NCI-H2107 treated with DMSO at 0.1 percent for 48 hours (cell line): Measurements from ENCODE around the gene SERPINA10.

Source experiments
- DNase-seq: peaks from one replicate; lab custom pipeline; 2025; ENCODE audit not compliant: unreplicated experiment; lab: John Stamatoyannopoulos, UW

The SERPINA10 gene, protein sequence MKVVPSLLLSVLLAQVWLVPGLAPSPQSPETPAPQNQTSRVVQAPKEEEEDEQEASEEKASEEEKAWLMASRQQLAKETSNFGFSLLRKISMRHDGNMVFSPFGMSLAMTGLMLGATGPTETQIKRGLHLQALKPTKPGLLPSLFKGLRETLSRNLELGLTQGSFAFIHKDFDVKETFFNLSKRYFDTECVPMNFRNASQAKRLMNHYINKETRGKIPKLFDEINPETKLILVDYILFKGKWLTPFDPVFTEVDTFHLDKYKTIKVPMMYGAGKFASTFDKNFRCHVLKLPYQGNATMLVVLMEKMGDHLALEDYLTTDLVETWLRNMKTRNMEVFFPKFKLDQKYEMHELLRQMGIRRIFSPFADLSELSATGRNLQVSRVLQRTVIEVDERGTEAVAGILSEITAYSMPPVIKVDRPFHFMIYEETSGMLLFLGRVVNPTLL

DNA sequence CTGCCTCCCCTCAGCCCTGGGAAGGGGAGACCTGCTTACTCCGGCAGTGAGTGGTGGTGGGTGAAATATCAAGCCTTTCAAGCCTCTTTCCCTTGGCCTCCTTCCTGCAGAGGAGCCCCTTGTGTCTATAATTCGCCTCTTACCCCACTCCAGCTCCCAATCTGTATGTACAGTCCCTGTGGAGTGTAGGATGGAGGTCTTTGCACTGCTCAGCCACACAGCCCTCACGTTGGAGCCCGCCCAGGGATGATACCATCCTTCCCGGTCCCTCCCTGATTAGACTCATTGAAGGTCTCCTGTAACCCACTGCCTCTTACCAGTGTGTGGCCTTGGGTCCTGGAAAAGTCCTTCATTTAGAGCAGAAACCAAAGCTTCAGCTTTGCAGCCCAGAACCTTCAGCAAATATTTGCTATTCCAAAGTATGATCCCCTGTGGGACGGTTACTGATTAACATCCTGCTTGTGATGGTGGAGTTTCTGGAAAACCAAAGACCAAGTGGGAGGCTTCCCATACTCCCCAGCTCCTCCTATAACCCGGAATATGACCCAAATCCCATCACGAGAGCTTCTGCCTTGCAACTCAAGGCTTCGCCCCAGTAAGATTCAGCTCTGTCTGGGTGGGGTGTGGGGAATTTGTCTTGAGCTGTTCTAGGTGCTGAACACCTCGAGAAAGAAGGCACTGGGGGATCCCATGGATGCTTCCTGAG is at the start of gene SERPINA10:
Gene SERPINA10 (minus strand): TSS at position 397 of the 706 bp plus-strand sequence. CDS start 2,675 bp downstream, outside the sequence.
- no peak for DNase-seq

DNA sequence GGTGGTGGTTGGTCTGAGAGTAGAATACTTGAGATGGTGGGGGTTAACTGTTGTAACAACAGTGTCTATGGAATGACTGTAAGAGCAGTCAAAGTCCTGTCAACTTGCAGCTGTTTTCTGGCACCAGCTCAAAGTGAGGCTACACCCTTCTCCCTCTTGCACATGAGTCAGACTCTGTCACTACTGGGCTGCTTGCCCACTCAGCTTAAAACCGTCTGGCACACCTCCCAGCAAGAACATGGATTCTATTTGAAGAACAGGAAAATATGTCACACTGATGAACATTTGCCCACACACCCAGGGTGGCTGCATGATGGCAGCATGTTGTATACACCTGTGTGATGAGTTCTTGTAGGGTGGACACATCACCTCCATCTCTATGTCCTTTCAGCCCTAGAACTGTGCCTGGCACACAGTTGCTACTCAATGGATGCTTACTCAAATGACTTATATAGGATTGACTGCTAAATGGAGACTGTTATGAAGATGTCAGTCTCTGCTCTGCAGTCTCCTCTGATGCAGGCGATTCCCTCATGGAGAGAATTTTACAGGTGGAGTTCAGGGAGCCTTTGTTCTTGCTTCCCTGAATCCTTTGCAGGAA is 49.4 kb upstream of the SERPINA10 start:
- DNase-seq: no peak

DNA sequence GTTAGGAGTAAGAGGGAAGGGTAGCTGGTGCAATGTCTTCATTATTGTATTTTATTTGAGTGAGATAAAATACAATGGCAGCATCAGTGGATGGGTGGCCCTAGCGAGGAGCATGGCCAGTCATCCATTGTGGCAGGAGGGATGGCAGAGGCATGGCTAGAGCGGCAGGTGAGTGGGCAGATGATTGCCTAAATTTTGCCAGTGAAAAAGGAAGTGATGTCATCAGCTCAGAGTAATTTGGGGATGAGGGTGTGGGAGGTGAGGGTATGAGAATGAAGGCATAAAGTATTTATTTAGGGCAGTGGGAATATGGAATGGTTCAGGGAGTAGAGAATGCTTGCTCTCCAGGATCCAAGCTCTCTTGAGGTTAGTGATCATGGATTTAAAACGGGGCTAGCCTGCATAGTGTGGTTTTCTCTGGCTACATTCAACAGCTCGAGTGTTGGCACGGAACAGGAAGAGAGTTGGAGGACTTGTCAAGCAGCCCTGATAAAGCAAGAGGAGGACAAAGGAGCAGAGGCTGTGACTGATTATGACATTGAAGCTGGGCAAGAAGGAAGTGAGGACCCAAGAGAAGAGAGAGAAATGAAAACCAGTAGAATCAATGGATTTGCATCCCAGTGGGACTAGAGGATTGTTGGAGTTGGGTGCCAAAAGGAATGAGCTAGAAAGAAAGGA is 48.7 kb upstream of the SERPINA10 start:
- DNase-seq: no peak

DNA sequence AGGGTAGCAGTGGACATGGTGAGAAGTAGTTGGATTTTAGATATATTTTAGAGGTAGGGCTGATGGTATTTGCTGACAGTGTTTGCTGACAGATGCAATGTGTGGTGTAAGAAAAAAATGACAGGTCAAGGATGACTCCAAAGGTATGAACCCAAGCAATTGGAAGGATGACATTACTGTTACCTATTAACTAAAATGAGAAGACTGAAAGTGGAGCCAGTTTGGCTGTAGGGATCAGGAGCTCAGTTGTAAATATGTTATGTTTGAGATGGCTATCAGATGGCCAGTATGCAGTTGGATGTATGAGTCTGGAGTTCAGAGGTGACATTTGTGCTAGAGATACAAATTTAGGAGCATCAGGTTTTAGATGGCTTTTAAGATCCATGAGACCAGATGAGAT is 47.5 kb upstream of the SERPINA10 start:
- no peak for DNase-seq

DNA sequence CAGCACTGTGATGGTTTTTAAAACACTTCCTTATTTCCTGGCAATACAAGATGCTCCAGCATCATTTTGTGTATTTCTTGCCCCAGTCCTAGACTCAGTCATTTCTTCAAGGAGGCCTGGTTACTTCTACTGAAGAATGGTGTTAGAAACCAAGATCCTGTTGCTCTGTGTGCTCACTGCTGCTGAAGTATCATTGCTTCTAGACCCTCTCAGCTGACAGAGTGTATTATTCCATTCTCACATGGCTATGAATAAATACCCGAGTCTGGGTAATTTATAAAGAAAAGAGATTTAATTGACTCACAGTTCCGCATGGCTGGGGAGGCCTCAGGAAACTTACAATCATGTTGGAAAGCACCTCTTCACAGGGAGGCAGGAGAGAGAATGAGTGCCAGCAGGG is 45.0 kb upstream of the SERPINA10 start:
- DNase-seq: no peak

DNA sequence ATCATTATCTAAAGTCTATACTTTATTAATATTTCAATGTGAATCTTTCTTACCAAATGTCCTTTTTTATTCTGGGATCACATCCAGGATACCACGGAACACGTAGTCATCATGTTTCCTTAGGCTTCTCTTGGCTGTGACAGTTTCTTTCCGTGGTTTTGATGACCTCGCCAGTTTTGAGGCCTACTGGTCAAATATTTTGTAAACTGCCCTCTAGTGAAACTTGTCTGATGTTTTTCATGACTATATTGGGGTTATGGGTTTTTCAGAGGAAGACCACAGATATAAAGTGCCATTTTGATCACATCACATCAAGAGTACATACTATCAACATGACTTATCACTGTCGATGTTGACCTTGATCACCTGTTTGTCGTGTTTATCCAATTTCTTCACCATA is 44.2 kb upstream of the SERPINA10 start:
- no peak for DNase-seq

DNA sequence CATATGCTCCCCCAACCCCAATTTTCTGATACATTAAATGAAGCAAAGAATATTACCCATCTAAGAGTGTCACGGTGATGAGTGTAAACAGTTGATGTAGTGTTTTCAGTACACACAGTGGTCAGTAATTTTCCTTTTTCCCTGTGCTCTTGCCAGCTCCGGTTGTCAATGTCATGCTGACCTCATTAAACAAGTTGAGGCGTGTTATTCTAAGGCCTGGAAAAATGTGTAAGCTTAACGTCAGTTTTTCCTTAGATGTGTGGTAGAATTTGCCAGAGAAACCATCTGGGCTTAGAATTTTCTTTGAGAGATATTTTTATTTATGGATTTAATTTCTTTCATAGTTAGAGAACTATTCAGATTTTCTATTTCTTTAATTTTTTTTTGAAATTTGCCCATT is 41.8 kb upstream of the SERPINA10 start:
- no peak for DNase-seq

DNA sequence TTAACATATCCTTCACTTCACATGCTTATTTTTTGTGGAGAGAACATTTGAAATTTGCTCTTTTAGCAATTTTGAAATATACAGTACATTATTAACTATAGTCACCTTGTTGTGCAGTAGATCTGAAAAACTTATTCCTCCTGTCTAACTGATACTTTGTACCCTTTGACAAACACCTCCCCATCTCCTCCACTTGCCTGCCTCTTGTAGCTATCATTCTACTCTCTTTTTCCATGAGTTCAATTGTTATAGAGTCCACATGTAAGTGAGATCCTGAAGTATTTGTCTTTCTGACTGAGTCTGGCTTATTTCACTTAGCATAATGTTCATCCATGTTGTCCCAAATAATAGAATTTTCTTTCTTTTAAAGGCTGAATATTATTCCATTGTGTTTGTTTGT is 39.5 kb upstream of the SERPINA10 start:
- no peak for DNase-seq

DNA sequence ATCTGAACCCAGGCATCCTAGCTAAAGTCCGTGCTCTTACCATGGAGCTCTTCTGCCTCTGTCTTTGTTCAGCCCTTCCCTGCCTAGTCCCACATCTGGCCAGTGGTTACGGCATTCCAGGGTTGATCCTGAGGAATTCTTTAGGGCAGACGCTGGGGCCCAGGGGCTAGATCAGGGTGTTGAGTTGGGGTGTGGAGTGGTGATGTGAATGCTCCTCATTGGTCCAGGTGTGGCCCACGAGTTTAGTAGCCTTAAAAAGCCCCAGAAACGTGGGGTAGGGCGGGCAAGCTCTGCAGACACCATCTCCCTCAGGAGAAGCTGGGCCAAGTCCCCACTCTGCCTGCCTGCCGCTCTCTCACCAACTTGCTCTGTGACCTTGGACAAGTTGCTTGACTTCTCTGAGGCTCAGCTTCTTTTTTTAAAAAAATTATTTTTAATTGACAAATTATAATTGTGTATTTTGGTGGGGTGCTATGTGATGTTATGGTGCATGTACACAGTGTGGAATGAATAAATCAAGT is 39.1 kb upstream of the SERPINA10 start:
- no peak for DNase-seq

DNA sequence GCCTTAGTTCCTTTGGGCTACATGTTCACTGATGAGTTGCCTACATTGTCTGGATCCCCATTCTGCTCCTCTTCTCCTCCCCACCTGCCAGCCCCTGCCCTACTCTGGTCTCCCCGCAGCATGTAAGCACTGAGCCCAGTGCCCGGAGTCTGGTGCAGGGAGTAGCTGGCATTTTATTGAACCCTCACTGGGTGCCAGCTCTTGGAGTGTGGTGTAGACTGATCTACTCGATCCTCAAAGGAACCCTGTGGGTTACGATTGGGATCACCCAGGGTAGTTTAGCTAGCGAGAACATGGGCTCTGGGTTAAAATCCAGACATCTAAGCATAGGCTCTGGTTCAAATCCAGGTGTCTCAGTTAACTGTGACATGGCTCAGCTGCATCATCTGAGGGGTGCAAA is 38.4 kb upstream of the SERPINA10 start:
- DNase-seq: no peak

DNA sequence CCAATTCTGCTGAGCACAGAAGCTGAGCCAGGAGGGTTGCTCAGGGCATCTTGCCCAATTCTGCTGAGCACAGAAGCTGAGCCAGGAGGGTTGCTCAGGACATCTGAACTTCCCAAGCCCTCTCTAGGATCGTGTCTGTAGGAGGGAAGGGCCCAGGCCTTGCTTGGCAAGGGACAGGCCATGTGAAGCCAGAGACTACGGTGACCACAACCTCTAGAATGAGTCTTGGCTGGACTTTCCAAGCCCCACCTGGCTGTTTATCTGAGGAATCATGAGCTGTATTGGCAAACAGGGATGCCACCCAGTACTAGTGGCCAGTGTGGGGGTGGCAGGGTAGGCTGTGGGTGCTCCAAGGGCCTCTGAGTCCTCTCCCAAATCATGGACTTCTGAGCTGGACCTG is 37.8 kb upstream of the SERPINA10 start:
- no peak for DNase-seq

DNA sequence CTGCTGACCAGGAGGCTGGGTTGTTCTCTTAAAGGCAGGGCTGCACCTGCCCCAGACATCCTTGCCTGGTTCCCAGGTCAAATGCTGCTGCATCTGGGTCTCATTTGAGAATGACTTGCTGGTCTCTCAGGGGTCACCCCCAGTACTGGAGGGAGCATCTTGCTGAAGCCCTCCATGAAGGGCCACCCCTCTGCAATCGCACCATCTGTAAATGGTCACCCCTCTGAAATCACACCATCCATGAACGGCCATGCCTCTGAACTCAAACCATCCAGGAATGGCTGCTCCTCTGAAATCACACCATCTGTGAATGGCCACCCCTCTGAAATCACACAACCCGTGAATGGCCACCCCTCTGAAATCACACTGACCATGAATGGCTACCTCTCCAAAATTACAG is 37.4 kb upstream of the SERPINA10 start:
- DNase-seq: no peak

DNA sequence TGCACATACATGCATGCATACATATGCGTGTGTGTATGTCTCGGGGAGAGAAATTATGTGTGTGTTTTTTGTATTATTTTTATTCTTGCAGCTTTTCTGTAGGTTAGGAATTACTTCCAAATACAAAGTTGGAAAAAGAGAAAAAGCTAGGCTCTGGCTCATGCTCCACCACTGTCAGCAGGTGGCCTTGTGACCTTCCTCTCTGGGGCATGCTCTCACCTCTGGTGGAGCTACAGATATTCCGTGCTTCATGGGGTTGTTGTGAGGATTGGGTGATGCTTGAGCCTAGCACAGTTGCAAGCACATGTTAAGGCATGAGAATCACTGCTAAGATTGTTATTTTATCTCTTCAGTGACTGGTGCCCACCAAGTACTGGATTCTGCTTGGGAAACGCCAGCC is 36.8 kb upstream of the SERPINA10 start:
- no peak for DNase-seq

DNA sequence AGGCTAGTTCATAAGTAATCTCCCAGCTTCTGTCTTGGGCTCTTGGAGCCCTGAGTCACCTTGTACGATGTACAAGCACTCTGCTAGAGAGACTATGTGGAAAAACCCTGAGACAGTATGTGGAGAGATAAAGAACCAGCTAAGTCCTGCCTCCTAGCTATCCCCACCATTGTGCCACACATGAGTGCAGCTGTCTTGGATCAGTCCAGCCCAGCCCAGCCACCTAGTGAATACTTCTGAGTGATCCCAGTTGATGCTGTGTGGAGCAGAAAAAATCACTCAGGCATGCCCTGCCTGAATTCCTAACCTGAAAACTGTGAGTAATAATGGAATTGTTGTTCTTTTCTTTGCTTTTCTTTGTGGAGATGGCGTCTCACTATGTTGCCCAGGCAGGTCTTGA is 35.1 kb upstream of the SERPINA10 start:
- no peak for DNase-seq

DNA sequence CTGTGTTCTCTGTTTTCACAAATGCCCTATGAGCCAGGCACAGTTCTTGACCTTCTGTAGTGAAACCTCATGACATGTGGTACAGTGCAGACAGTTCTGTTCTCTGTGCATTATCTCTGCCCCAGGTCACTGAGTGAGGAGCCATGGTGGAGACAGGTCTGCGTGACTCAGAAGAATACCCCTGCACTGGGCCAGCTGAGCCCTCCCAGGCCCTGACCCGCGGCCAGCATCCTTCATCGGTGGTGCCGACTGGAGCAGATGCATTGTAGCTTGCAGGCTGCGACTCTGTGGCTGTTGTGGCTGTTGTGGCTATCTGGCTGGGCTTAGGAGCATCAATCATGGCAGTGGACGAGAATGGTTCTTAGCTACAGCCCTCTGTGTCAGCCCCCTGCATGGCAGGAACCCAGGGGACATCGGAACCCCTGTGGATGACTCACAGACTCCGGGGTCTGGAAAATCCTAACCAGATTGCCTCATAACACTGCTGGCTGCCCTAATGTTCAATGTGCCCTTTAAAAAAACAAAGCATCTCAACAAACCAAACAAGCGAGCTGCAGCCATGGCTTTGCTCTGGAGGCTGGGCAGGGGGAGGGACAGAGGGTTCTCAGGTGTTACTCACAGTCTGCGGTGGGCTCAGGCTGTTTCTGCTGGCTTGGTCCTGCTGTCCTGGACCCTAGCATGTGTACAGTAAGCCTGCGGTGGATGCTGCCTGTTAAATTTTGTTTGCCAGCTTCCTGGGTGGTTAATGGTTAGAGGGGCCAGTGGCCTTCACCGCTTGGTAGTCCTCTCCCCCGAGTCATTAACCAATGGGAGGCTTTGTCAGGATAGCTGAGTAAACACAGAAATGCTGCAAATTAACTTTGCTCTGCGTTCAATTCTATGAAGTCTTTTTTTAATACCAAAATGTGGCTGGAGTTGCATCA is 29.8 kb upstream of the SERPINA10 start, which contains the start of gene SERPINA6:
Gene SERPINA6 (minus strand): TSS at position 689 of the 923 bp plus-strand sequence. CDS start 8,688 bp downstream, outside the sequence.
- DNase-seq: no peak

DNA sequence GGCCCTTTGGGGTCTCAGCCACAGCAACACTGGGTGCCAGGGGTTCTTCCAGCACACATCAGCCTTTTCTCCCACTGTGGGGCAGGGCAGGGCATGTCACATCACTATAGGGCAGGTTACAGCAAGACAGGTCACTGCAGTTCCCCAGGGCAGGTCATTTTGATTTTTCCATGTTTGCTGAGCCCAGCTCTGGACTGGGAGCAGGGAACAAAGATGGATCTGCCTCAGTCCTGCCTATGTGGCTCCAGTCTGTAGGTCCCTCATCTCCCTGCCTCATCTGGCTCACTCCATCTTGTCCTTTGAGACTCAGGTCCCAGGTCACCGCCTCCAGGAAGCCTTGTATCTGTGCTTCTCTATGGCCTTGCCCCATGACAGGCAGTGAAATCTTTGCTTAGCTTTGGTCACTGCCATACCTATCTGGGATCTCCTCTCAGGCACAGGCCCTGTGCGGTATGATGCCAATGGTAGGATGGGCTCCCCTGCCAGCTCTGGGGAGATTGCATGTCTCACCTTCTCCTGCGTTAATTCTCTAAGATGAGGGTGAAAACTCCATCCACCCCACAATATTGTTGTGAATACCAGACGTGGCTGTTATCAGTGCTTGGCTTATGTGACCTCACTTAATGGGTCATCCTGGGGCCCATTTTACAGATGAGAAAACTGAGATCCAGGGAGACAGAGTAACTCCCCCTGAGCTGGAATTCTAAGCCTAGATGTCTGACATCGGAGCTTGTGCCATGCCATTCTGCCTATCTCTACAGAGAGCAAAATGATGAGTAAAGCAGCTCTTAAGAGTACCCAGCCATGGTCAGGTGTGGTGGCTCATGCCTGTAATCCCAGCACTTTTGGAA is 28.6 kb upstream of the SERPINA10 start:
- no peak for DNase-seq

DNA sequence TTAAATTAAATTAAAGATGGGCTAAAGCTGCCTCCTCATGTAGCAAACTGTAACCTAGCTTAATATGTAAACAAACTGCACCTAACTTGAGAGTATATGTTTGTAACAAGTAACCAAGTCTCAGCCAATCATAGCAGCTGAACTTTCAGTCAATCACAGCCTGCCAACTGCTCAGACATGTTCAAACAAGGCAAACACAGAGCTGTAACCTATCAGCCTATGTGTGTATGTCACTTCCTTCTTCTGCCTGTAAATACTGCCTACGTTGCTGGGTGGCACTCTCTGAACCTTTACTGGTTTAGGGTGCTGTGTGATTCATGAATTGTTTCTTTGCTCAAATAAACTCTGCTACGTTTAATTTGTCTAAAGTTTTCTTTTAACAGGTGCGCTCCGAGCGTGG is 27.2 kb upstream of the SERPINA10 start:
- DNase-seq: no peak

DNA sequence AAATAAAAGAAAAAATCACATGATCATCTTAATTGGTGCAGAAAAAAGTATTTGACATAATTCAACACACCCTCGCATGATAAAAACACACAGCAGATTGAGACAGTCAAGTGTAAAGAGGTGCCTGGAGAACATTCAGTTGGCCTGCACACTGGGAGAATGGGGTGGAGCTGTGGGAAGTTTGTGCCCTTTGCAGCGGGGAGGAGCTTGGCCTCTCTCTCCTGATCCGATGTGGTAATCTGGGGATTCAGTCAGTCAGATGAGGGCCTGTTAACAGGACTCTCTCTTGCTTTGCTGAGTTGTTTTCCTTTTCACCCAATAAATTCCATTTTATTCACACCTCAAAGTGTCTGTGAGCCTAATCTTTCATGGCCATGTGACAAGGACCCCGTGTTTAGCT is 24.2 kb upstream of the SERPINA10 start:
- no peak for DNase-seq

DNA sequence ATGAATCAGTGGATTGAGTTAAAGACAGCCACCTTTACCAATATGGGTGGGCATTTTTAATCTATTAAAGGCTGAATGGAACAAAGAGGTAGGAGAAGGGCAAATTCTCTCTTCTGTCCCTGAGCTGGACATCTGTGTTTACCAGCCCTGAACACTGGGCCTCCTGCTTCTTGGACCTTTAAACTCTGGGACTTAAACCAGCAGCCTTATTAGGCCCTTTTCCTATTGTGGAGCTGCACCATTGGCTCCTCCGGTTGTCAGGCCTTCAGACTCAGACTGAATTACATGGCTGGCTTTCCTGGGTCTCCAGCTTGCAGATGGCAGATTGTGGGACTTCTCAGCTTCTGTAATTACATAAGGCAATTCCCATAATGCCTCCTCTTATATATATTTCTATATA is 23.6 kb upstream of the SERPINA10 start:
- DNase-seq: no peak
